Lower leg skin (tissue), 3 donors: Measurements from ENCODE around the gene SKOR1.

Experiments used
- POLR2A ChIP-seq, 2 donors: fragments of 450-650 bp; IDR thresholded peaks; one replicate each; pipeline ENCODE4 v1.6.1; 2016 to 2017; ENCODE audit warnings: antibody characterized with exemption in 2 of 2, mild to moderate bottlenecking in 1 of 2, moderate library complexity in 1 of 2
- TF ChIP-seq, protein P1 (sequence below), 3 donors: fragments of 450-650 bp; IDR thresholded peaks; one replicate each; pipeline ENCODE4 v1.5.1; 2016; ENCODE audit warnings: antibody characterized with exemption in 3 of 3, mild to moderate bottlenecking in 3 of 3, moderate library complexity in 2 of 3

DNA sequence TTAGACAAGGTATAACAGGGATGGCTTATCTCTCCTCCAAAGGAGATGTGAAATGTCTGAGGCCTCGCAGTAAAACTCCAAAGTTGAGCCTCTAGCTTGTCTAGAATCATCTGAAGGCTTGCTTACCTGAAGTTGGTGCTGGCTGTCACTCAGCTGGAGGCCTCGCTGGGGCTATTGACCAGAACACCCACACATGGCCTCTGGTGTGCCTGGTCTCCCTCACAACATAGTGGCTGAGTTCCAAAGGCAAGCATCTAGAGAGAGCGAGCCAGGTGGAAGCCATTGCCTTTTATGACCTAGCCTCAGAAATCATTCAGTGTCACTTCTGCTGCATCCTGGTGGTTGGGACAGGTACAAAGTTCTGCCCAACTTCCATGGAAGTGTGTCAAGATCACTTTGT, 31.9 kb downstream of the SKOR1 start:
- TF ChIP-seq, protein P1, sequence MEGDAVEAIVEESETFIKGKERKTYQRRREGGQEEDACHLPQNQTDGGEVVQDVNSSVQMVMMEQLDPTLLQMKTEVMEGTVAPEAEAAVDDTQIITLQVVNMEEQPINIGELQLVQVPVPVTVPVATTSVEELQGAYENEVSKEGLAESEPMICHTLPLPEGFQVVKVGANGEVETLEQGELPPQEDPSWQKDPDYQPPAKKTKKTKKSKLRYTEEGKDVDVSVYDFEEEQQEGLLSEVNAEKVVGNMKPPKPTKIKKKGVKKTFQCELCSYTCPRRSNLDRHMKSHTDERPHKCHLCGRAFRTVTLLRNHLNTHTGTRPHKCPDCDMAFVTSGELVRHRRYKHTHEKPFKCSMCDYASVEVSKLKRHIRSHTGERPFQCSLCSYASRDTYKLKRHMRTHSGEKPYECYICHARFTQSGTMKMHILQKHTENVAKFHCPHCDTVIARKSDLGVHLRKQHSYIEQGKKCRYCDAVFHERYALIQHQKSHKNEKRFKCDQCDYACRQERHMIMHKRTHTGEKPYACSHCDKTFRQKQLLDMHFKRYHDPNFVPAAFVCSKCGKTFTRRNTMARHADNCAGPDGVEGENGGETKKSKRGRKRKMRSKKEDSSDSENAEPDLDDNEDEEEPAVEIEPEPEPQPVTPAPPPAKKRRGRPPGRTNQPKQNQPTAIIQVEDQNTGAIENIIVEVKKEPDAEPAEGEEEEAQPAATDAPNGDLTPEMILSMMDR (IDR thresholded peaks at IDR 0.05) = no peak
- no peak for TF ChIP-seq POLR2A (IDR thresholded peaks at IDR 0.05)
